Esophagus (tissue), 2 donors: Measurements from ENCODE around the gene RPS21. TPM values are rescaled to one million over a fixed set of nuclear protein-coding genes. Genes with fewer than 3 reads are reported as not detected.

Source experiments
- H3K27ac ChIP-seq, 2 donors: one replicate each; pipeline ENCODE4 v1.5.1; 2013; ENCODE audit warnings: low read depth in 2 of 2, mild to moderate bottlenecking in 2 of 2, inconsistent platforms in 1 of 2, low read length in 1 of 2, moderate library complexity in 1 of 2
- H3K27me3 ChIP-seq, 2 donors: one replicate each; pipeline ENCODE4 v1.6.1; 2013; ENCODE audit warnings: low read length in 2 of 2, control low read depth in 1 of 2, mild to moderate bottlenecking in 1 of 2; ENCODE audit not compliant: insufficient read depth in 2 of 2, control insufficient read depth in 1 of 2
- H3K36me3 ChIP-seq, 2 donors: one replicate each; pipeline ENCODE4 v1.6.1; 2013; ENCODE audit warnings: low read length in 1 of 2; ENCODE audit not compliant: control insufficient read depth in 2 of 2, insufficient read depth in 2 of 2
- H3K4me1 ChIP-seq, 2 donors: one replicate each; pipeline ENCODE4 v1.6.1; 2013; ENCODE audit warnings: low read length in 1 of 2; ENCODE audit not compliant: control insufficient read depth in 2 of 2, insufficient read depth in 2 of 2
- H3K4me3 ChIP-seq, 2 donors: one replicate each; pipeline ENCODE4 v1.5.1; 2013; ENCODE audit warnings: low read length in 2 of 2, mild to moderate bottlenecking in 2 of 2, low read depth in 1 of 2, moderate library complexity in 1 of 2
- H3K9me3 ChIP-seq, 2 donors: one replicate each; pipeline ENCODE4 v1.6.1; 2013; ENCODE audit warnings: mild to moderate bottlenecking in 2 of 2, low read depth in 1 of 2, low read length in 1 of 2, moderate library complexity in 1 of 2; ENCODE audit not compliant: control insufficient read depth in 2 of 2, insufficient read depth in 1 of 2
- WGBS, 2 donors: extraction: QIAGEN DNeasy Blood & Tissue Kit; methylation state at CpG; one replicate each; pipeline ENCODE4 v1.1.7; 2013; 5-methylcytosine and 5-hydroxymethylcytosine counted together
- polyA plus RNA-seq, 2 donors: library from polyadenylated mRNA; stranded (reverse); fragments of 200-250 nt; gene quantifications; one replicate each; pipeline ENCODE4 v1.2.3, GENCODE V29; 2013
- donor health status: healthy with polysubstance abuse.
- donor health status: Bipolar disorder and iron deficiency.

The RPS21 gene
- 1,000 to 10,000 TPM; 4,370 to 5,155 TPM for polyA plus RNA-seq

- 0% methylated on average over 66 to 83 of the region's 83 CpGs for WGBS, 2 donors
- peaks cover 2 to 13% of the 10 kb centered on the region in 2 donors for H3K36me3 ChIP-seq
- H3K4me1 ChIP-seq = peaks cover 0 to 12% of the 10 kb centered on the region in 2 donors
- no peaks in the 10 kb centered on the region for H3K9me3 ChIP-seq
- H3K4me3 ChIP-seq = peak within 1 kb of the TSS; percentile 56 to 97
- H3K27me3 ChIP-seq = no peaks in the 10 kb centered on the region
- peak within 1 kb of the TSS; percentile 95 for H3K27ac ChIP-seq
Observed at GRCh38 chr20:62386383-62387218, at the start of gene RPS21. TSS of gene RPS21 (plus strand) at chr20:62387103. CDS start at chr20:62387339, 236 bp downstream.

GRCh38 chr20:62337558-62338293, 49.2 kb upstream of the RPS21 start:
- Histone ChIP-seq H3K27me3 (no peaks in the 10 kb centered on the region), H3K4me3 (no peak overlapping the region), H3K27ac (no peak overlapping the region), H3K9me3 (peaks cover 0 to 7% of the 10 kb centered on the region in 2 donors), H3K4me1 (peaks cover 0 to 3% of the 10 kb centered on the region in 2 donors), H3K36me3 (peaks cover 7 to 50% of the 10 kb centered on the region in 2 donors)
- 81 to 83% methylated on average over 33 to 34 of the region's 34 CpGs for WGBS, 2 donors

- Histone ChIP-seq H3K27me3 (no peaks in the 10 kb centered on the region), H3K36me3 (peaks cover 2 to 45% of the 10 kb centered on the region in 2 donors), H3K4me1 (peaks cover 0 to 3% of the 10 kb centered on the region in 2 donors), H3K9me3 (peaks cover 0 to 7% of the 10 kb centered on the region in 2 donors), H3K27ac (no peak overlapping the region), H3K4me3 (no peak overlapping the region)
- 94% methylated on average over 16 of the region's 16 CpGs for WGBS, 2 donors
Observed at GRCh38 chr20:62338294-62338620, 48.6 kb upstream of the RPS21 start.

GRCh38 chr20:62339647-62340062, 47.2 kb upstream of the RPS21 start:
- peaks cover 0 to 34% of the 10 kb centered on the region in 2 donors for H3K36me3 ChIP-seq
- H3K4me1 ChIP-seq = no peaks in the 10 kb centered on the region
- H3K27ac ChIP-seq = no peak overlapping the region
- no peak overlapping the region for H3K4me3 ChIP-seq
- no peaks in the 10 kb centered on the region for H3K27me3 ChIP-seq
- 59 to 69% methylated on average over 14 of the region's 14 CpGs for WGBS, 2 donors
- peaks cover 0 to 7% of the 10 kb centered on the region in 2 donors for H3K9me3 ChIP-seq

GRCh38 chr20:62342910-62343309, 44.0 kb upstream of the RPS21 start:
- H3K4me1 ChIP-seq = no peaks in the 10 kb centered on the region
- no peaks in the 10 kb centered on the region for H3K27me3 ChIP-seq
- H3K9me3 ChIP-seq = peaks cover 0 to 2% of the 10 kb centered on the region in 2 donors
- 52 to 64% methylated on average over 10 of the region's 10 CpGs for WGBS, 2 donors
- H3K27ac ChIP-seq = no peak overlapping the region
- H3K4me3 ChIP-seq = no peak overlapping the region
- H3K36me3 ChIP-seq = peaks cover 0 to 24% of the 10 kb centered on the region in 2 donors

- H3K36me3 ChIP-seq = peaks cover 0 to 20% of the 10 kb centered on the region in 2 donors
- peaks cover 0 to 2% of the 10 kb centered on the region in 2 donors for H3K9me3 ChIP-seq
- 87 to 91% methylated on average over 5 of the region's 5 CpGs for WGBS, 2 donors
Observed at GRCh38 chr20:62344092-62344491, 42.8 kb upstream of the RPS21 start.

GRCh38 chr20:62344782-62345181, 42.1 kb upstream of the RPS21 start:
- WGBS, 2 donors = 86 to 89% methylated on average over 10 of the region's 10 CpGs
- no peak overlapping the region for H3K27ac ChIP-seq
- H3K4me3 ChIP-seq = no peak overlapping the region
- peaks cover 0 to 2% of the 10 kb centered on the region in 2 donors for H3K9me3 ChIP-seq
- H3K27me3 ChIP-seq = no peaks in the 10 kb centered on the region
- peaks cover 0 to 1% of the 10 kb centered on the region in 2 donors for H3K4me1 ChIP-seq
- peaks cover 0 to 19% of the 10 kb centered on the region in 2 donors for H3K36me3 ChIP-seq

More at GRCh38 chr20:62344092-62344491, 42.8 kb upstream of the RPS21 start:
- Histone ChIP-seq H3K4me1 (no peaks in the 10 kb centered on the region), H3K27me3 (no peaks in the 10 kb centered on the region), H3K4me3 (no peak overlapping the region), H3K27ac (no peak overlapping the region)

GRCh38 chr20:62345681-62346370, 41.1 kb upstream of the RPS21 start:
- 87% methylated on average over 25 of the region's 25 CpGs for WGBS, 2 donors
- H3K36me3 ChIP-seq = peaks cover 0 to 17% of the 10 kb centered on the region in 2 donors
- H3K4me1 ChIP-seq = peaks cover 4 to 11% of the 10 kb centered on the region in 2 donors
- no peak overlapping the region for H3K4me3 ChIP-seq
- no peaks in the 10 kb centered on the region for H3K27me3 ChIP-seq
- H3K27ac ChIP-seq = no peak overlapping the region
- peaks cover 0 to 2% of the 10 kb centered on the region in 2 donors for H3K9me3 ChIP-seq
